NCI-H82 (cell line): ENCODE measurements around the gene ASCC2.
A peak's percentile ranks its signal among the peaks of the same experiment; 100 is the strongest.

Experiments used
- DNase-seq: peaks from one replicate; lab custom pipeline; 2025; lab: John Stamatoyannopoulos, UW

Gene ASCC2

DNA sequence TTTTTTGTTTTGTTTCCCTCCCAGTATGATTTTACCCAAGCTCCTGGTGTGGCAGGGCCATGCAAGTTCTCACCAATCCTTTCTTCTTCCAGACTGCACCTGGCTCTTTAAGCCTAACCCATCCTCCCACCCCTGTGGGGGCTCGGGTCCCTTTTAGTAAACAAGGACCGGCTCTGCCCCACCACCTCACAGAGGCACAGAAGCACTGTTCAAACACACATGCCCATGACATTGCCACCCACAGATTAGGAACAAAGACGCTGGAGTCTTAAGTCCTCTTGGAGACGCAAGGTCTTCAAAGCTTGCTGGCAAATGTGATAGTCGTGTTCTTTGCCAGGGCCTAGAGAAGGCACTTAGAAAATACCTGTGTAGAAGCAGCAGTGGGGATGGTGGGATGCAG is 52.0 kb downstream of the ASCC2 start:
- DNase-seq: no peak

DNA sequence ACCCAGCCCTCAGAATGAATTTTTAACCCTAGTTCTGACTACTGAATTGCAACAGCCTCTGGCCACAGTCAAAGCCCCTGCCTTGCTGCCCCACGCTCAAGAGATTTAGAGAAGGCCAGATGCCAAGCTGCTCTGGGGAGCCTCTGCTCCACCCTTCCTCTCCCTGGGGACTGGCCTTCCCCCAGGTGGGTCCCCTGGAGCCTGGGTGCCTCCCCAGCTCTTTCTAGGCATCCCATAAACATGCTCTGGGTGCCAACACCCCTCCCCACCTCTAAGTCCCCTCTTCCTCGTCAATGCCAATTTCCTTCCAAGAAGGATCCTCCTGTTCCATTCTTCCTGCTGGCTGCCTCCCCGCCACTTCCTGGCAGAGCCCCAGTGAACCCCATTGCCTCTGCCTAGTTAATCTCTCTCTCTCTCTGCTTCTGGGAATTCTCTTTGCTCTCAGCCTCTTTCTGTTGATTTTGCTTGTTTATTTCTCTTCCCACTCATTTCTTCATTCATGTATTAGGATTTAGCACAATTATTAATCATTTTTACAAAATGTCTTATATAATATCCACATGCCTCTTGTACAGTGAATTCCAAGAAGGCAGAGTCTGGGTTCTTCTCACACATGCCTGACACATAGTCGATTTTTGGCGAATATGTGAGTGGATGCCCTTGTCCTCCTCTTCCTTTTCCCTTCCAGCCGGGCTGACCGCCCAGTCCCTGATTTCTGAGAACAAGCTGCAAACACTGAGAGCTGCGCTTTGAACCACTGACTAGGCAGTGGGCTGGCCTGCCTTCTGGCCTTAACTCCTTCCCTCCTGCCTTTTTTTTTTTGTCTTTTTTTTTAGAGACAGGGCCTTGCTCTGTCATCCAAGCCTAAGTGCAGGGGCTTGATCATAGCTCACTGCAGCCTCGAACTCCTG is 53.4 kb downstream of the ASCC2 start:
- peak; percentile 35 for DNase-seq

DNA sequence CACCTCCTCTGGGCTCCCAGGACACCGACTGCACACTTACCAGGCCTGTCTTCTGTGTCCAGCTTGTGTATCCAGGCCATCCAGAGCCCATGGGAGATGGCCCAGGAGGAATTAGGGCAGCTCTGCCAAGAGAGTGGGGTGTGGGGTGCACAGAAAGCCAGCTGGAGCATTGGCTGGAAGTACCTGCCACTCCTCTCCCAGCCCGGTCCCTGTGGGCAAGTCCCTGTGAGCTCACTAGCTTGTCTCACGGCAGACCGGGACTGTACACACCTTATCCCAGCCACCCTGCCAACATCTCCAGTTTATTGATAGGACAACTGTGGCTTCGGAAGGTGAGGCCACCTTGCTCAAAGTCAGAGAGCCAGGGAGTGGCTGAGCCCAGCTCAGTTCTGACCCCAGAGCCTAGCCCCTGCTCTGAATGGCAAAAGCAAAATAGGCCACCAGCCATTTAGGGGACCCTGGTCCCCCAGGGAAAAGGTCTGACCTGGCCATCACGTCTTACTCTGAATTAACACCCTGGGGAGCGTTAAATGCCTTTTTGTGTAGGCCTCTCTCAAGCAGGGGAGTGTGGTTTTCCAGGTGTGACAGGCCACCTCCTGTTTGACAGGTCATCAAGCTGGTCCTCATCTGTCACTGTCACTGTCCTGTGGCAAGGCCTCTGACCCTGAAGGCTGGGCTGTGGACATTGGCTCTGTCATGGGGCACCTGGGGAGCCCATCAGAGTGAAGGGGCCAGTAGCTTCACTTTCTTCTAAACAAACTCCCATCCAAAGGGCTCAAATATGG is 55.8 kb downstream of the ASCC2 start:
- no peak for DNase-seq

DNA sequence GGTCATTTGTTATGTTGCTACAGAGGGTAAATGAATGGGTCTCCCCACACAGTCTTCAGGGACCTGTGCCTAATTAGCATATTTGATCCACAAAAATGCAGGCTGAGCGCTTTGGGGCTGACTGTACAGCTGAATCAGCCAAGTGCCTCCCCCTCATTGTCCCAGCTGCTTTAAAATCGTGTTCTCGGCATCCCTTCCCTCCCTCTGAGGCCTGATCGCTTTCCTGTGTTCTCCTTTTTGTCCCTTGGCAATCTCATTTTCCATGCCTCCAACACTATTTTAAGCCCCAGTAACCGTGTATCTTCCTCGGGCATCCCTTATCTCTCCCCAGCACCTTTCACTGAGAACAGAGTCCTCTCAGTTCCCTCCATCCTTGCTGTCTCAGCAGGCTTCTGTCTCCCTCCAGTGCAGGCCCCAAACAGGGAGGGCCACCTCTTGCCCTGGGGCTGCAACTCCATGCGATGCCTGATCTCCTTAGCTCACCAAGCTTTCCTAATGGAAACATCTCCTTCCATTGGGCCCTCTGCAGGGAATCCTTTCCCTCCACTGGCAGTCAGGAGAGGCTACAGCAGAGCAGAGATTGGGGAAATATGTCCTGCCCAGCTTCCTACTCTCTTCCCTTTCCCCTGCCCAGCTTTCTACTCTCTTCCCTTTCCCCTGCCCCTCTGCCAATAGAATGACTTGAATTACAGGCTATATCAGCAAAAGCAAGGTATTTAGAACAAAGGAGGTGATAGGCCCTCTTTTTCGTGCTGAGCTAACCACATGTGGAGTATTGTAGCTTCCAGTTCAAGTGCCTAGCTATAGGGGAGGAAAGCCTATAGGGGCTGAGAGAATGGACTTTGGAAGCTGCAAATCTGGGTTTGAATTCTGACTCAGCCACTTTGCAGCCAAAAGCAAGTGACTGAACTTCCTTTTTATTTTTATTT is 57.1 kb downstream of the ASCC2 start:
- peak; percentile 16 for DNase-seq

GRCh38 chr22:29780220-29780619 is 57.9 kb downstream of the ASCC2 start:
- DNase-seq: no peak

- no peak for DNase-seq
Measured at GRCh38 chr22:29773233-29773632, 64.8 kb downstream of the ASCC2 start.

DNA sequence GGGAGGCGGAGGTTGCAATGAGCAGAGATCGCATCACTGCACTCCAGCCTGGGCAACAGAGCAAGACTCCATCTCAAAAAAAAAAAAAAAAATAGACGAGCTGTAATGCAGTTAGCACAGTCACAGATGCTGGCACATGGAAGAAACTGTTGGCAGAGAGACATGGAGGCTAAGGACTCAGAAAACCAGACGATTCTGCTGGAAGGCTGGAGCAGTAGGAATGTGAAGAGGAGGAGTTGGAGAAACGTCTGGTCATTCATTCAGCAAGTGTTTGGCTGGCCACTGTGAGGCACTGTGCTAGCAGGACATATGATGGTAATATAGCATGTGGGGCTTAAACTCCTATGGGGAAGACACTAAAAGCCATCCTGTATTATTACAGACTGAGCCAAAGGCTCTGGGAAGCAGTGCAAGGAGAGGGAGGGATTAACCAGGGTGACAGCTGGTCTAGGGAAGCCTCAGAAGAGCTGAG is 65.9 kb downstream of the ASCC2 start:
- peak; percentile 99 for DNase-seq

DNA sequence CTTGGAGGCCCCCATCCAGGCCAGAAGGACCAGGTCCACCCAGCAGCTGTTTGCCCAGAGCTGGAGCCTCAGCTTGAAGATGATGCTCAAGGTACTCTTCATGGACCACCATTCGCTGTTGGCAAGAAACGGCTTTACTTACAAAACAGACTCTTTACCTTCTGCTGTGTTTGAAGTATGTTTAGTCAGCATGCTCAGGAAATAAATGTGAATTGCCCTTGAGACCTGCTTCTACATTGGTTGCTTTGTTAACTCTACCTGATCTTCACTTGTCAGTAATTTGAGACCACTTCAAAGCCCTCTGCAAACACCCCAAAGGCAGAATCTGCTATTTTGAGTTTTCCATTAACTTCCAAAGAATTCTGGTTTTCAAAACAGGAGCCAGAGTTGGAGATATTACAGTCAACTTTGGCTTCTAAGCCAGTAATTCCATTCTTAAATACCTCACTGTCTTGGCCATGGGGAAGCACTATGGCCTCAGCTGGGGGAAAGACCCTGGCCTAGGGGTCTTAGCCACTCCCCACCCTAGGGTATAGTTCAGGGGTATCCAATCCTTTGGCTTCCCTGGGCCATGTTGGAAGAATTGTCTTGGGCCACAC is 68.3 kb downstream of the ASCC2 start:
- DNase-seq: no peak

DNA sequence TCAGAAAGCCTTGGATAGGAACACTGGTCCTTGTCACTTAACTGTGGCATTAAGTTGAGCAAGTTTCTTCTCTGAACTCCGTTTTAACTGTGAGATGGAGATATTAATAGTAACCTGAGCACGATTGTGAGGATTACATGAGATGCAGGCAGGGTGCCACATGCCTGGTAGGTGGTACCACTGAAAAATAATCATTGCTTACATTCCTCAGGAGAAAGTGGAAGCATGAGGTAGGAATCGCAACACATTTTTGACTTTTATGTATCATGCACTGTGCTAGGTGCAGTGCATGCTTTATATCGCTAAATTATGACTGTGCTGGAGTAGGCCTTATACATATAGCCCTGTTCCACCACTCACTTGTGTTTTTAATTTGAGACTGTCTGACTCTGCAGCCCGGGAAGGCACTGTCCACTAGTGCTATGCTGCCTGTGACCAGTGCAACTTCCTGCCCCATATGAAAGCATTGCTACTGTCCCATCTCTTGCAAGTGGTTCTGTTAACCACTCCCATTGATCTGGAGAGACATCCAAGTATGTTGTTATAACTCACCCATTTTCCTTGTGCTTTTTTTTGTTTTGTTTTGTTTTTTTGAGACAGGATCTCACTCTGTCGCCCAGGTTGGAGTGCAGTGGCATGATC is 69.9 kb downstream of the ASCC2 start:
- no peak for DNase-seq

DNA sequence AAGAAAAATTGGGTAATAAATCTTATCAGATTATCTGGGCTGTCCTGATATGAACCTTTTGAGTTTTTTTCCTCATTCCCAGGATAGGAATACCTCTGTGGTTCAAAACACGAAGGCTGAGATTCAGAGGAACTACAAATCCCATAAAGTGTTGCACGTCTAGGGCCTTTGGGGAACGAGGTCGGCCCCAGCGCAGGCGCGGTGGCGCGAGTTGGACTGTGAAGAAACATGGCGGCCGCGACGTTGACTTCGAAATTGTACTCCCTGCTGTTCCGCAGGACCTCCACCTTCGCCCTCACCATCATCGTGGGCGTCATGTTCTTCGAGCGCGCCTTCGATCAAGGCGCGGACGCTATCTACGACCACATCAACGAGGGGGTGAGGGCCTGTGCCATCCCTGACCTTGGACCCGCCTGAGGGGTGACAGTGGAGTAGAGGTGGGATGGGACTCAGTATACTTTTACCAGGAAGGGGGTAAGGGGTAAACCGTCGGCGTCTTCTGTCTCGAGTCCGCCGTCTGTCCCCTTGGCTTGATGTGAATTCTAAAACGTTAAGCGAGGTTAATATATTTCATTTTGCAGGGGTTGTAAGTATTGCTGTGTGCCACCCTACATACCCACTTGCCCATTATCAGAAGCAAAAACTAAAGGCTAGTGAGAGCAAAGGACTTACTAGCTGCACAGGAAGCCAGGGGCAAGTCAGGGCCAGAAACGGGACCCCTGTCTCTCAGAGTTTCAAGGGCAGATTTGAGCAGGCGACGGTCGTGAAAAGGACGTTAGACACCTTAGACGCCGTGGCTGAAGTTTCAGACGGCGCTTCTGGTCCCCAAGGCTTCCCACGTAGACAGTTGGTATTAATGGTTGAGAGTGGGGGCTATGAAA is 70.7 kb downstream of the ASCC2 start, which contains the start of gene UQCR10:
Gene UQCR10, plus strand, starts transcription at position 199 of the 881 bp plus-strand sequence. Its CDS starts 30 bp downstream, at position 229.
- peak; percentile 94 for DNase-seq

GRCh38 chr22:29766632-29767170 is 71.4 kb downstream of the ASCC2 start, which contains the start of gene ZMAT5:
Gene ZMAT5, minus strand, starts transcription at chr22:29767007. Its CDS starts 18,463 bp downstream, at chr22:29748544.
- DNase-seq: peak; percentile 98

GRCh38 chr22:29765905-29766631 is 72.0 kb downstream of the ASCC2 start:
- DNase-seq: peak; percentile 61

DNA sequence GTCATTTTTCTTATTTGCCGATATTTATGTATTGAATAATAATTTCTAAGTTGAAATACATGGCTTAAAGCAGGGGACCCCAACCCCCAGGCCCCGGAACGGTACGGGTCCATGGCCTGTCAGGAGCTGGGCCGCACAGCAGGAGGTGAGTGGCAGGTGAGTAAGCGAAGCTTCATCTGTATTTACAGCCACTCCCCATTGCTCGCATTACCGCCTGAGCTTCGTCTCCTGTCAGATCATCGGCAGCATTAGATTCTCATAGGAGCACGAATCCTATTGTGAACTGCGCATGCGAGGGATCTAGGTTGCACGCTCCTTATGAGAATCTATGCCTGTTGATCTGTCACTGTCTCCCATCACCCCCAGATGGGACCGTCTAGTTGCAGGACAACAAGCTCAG is 75.8 kb downstream of the ASCC2 start:
- no peak for DNase-seq

- no peak for DNase-seq
Measured at GRCh38 chr22:29758959-29759358, 79.1 kb downstream of the ASCC2 start.

GRCh38 chr22:29758068-29758622 is 79.9 kb downstream of the ASCC2 start:
- DNase-seq: no peak

DNA sequence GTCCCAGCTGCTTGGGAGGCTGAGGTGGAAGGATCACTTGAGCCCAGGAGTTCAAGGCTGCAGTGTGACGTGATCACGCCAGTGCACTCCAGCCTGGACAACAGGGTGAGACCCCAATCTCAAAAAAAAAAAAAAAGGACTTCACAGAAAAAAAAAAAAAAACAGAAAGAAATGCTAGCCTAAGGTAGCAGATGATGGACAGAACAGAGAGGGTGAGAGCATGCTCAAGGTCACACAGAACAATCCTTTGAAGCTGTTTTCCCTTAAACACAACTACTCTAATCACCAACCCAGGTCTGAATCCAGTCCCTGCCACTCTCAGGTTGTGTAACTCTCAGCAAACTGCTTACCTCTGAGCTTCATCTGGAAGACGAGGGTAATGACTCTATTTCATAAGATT is 81.0 kb downstream of the ASCC2 start:
- DNase-seq: no peak

GRCh38 chr22:29756341-29756740 is 81.7 kb downstream of the ASCC2 start:
- DNase-seq: no peak

GRCh38 chr22:29755889-29756288 is 82.2 kb downstream of the ASCC2 start:
- no peak for DNase-seq
